ENCODE data around the gene CBX2.
"Not testable (repeated sequence)": the region's sequence is repeated elsewhere in the genome, so short reads cannot be mapped to it uniquely, and the experiment has no call there.

Gene CBX2

GRCh38 chr17:79742951-79743476, 34.9 kb upstream of the CBX2 start:
- no peak for DNase-seq (ENCODE audit: low read depth in 2 of 2, low spot score in 1 of 2)

DNA sequence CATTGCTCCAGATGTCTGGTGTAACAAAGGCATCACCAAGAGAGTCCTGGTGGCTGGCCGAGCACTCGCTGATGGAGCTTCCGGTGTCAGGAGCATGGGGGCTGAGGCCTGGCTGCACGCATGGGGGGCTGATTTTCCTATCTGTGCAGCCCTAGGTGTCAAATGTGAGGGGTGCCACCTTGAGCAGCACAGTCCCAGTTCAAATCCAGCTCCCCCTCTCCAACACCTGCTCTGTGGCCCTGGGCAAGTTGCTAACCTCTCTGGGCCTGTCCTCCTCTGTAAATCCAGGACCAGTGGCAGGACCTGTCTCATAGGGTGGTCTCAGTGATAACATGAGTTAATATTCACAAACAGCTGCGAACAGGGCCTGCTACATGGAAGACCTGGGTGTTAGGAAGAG, 34.3 kb upstream of the CBX2 start:
- DNase-seq (ENCODE audit: low read depth in 2 of 2, low spot score in 1 of 2), result no peak

- DNase-seq (ENCODE audit: low read depth in 2 of 2, low spot score in 1 of 2), result no peak
These were observed 32.3 kb upstream of the CBX2 start for GRCh38 chr17:79745641-79746105.

- DNase-seq (ENCODE audit: low read depth in 2 of 2, low spot score in 1 of 2), result no peak
These were observed 30.9 kb upstream of the CBX2 start for GRCh38 chr17:79746889-79747507.

- DNase-seq (ENCODE audit: low read depth in 2 of 2, low spot score in 1 of 2), result no peak
These were observed 30.2 kb upstream of the CBX2 start for GRCh38 chr17:79747508-79748294.

- DNase-seq (ENCODE audit: low read depth in 2 of 2, low spot score in 1 of 2), result no peak
These were observed 29.5 kb upstream of the CBX2 start for GRCh38 chr17:79748295-79749099.

DNA sequence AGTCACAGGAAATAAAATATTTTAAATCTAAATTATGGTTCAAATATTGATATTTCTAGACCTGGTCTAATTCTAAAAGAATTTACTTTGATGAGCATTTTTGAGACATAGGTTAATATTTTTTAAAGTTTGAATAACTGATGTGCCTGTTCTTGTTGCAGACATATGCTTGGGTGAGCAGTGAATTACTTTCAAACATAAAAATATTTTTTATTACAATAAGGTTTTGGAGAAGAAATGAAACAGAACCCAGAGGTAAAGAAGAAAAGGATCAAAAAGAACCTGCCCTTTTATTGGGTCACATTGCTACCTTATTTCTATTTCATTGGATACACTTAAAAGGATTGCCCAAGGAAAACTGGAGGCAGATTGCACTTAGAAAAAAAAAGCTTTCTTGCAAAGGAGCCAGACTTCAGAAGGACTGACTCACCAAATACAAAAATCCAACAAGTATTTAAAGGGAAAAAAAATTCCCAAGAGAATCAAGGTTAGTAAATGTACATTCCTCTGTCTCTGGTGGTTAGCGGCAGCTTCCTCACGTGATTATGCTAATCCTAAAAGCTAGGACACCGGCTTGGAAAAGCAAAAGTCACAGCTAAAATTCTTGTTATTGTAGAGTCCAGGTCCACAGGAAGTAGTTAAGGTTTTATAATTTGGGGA, 28.7 kb upstream of the CBX2 start:
- DNase-seq (ENCODE audit: low read depth in 2 of 2, low spot score in 1 of 2), result no peak

DNA sequence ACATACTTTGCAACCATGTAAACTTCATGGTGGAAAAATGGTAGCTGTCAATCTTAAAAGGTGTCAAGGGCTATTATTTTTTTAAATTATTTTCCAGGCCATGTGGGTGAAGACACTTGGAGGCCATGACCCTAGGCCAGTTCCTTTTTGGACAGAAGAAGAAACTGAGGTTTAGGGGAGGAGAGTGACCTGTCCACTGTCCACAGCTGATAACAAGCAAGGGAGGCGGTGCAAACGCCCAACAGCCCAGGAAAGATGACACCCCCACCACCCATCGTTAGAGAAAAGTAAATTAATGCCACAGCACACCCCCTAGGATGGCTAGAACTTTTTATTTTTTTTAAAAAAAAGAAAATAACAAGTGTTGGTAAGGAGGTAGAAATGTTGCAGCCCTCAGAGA, 28.0 kb upstream of the CBX2 start:
- DNase-seq (ENCODE audit: low read depth in 2 of 2, low spot score in 1 of 2), result no peak

GRCh38 chr17:79750650-79751545, 27.1 kb upstream of the CBX2 start:
- DNase-seq (ENCODE audit: low read depth in 2 of 2, low spot score in 1 of 2), result no peak

DNA sequence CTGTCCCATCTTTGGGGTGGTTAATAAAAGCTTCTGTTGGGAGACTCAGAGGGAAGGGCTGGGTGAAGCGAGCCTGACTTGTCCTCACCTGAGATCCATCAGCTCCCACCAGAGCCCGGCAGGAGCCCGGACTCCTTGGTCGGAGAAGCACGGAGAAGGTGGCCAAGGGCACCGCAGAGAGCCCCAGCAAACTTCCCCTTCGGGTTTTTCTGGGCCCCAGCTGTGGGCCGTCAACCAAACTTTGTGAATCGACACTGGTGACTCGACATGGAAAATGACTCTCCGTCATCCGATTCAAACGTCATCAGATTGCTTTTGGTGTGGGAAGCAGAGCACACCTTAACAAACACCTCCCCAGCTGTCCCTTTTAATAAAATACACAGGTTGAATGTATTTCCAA, 25.8 kb upstream of the CBX2 start:
- no peak for DNase-seq (ENCODE audit: low read depth in 2 of 2, low spot score in 1 of 2)

- no peak for DNase-seq (ENCODE audit: low read depth in 2 of 2, low spot score in 1 of 2)
These were observed 23.6 kb upstream of the CBX2 start for GRCh38 chr17:79754370-79754769.

GRCh38 chr17:79754903-79755302, 23.0 kb upstream of the CBX2 start:
- DNase-seq (ENCODE audit: low read depth in 2 of 2, low spot score in 1 of 2), result not testable (repeated sequence)

GRCh38 chr17:79755591-79755990, 22.4 kb upstream of the CBX2 start:
- no peak for DNase-seq (ENCODE audit: low read depth in 2 of 2, low spot score in 1 of 2)

DNA sequence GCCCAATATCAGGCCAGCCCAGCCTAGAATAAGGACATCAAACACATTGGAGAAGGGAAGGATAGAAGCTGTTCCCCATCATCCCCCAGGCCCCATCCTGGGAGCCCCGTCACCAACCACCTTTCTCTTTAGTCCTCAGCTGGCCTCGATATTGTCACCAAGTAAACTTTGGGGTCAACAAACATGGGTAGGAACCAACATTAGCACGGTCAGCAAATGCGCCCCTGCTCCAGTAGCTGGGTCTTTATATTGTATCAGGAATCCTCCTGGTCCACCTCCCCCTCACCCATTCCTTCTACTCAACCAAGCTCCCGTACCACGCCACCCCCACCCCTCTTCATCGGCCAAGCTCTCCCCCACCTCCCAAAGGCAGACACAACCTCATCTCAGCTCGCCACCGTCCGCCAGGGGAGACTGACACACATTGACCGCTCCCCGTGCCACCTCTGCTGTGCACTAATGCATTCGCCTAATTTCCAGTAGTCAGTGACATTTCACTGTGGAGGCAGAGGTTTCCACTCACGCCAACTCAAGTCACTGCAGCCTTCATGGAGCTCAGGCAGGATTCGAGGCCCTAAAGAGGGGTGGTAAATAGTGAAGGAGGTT, 20.7 kb upstream of the CBX2 start:
- DNase-seq (ENCODE audit: low read depth in 2 of 2, low spot score in 1 of 2), result no peak

DNA sequence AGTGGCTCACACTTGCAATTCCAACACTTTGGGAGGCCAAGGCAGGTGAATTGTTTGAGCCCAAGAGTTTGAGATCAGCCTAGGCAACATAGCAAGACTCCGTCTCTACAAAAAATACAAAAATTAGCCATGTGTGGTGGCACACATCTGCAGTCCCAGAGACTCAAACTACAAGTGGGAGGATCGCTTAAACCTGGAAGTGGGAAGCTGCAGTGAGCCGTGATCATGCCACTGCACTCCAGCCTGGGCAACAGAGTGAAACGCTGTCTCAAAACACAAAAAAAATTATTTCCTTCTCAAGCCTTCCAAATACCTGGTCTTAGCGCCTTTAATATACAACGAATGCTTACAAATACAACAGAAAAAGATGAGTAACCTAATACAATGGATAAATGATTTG, 19.7 kb upstream of the CBX2 start:
- DNase-seq (ENCODE audit: low read depth in 2 of 2, low spot score in 1 of 2), result no peak

DNA sequence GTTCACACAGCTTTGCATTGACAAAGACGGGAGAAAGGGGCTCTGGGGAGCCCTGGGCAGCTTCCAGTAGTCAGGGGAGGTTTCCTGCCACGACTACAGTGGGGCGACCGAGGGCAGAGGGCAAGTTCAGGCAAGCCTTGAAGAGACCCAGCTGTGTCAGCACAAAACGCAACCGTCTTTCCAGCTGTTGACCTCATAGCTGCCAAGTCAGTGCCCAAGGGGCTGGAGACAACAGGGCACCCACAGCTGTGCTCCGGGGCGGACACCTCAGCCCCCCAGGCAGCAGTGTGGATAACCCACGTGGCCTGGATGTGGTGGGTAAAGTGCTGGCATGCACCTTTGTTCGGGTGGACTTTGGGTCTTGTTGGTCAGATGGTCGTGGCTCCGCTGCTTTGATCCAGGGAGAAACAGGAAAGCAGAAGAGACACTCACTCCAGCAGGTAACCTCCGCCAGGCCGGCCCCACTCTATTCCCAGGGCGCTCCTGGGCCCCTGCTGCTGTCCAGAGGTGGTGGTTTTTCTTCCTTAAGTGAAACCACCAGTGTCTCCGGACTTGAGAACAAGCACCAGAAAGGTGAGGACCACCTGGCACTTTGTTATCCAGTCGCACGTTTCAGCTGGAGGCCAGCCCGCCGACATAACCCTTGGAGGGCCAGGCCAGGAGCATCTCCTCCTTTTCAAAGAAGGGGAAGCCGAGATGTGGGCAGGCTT, 17.6 kb upstream of the CBX2 start:
- DNase-seq (ENCODE audit: low read depth in 2 of 2, low spot score in 1 of 2), result no peak

GRCh38 chr17:79761894-79762589, 15.9 kb upstream of the CBX2 start:
- no peak for DNase-seq (ENCODE audit: low read depth in 2 of 2, low spot score in 1 of 2)

- DNase-seq (ENCODE audit: low read depth in 2 of 2, low spot score in 1 of 2), result no peak
These were observed 12.2 kb upstream of the CBX2 start for GRCh38 chr17:79765708-79766107.

Measured in stimulated activated CD8-positive, alpha-beta memory T cell treated with anti-CD3 and anti-CD28 coated beads, Interleukin-4, amount 100 ng/mL, for 4 hours (primary cell).